WERI-Rb-1 (cell line): ENCODE measurements around the gene IPO4.
A peak's percentile ranks its signal among the peaks of the same experiment; 100 is the strongest.

Source experiments
- DNase-seq: peaks from one replicate; pipeline ENCODE4 v3.0.0-alpha.2; 2020
- H3K27ac ChIP-seq: fragments of 250-450 bp; sonication (Bioruptor Pico); 2 replicates; pipeline ENCODE4 v1.5.1; 2020; ENCODE audit warnings: mild to moderate bottlenecking, moderate library complexity
- H3K27me3 ChIP-seq: fragments of 250-450 bp; sonication (Bioruptor Pico); 2 replicates; pipeline ENCODE4 v1.5.1; 2021; ENCODE audit warnings: mild to moderate bottlenecking, low read depth, moderate library complexity; ENCODE audit not compliant: insufficient read depth, severe bottlenecking
- H3K36me3 ChIP-seq: fragments of 250-450 bp; sonication (Bioruptor Pico); 2 replicates; pipeline ENCODE4 v1.5.1; 2020; ENCODE audit warnings: mild to moderate bottlenecking, moderate library complexity
- H3K4me3 ChIP-seq: 2 replicates; pipeline ENCODE4 v1.5.1; 2011; ENCODE audit warnings: low read depth, mild to moderate bottlenecking, control low read depth, low read length
- H3K9me3 ChIP-seq: fragments of 250-450 bp; sonication (Bioruptor Pico); 2 replicates; pipeline ENCODE4 v1.5.1; 2021; ENCODE audit warnings: mild to moderate bottlenecking, moderate library complexity; ENCODE audit not compliant: severe bottlenecking
- CTCF ChIP-seq: IDR thresholded peaks from 2 replicates; pipeline ENCODE4 v1.5.1; 2011; ENCODE audit warnings: low read depth, mild to moderate bottlenecking, control low read depth, inconsistent platforms, low read length

IPO4 gene

GRCh38 chr14:24195186-24196070 lies 6.8 kb upstream of the IPO4 start, which contains the start of gene TM9SF1:
Gene TM9SF1, minus strand, starts transcription at chr14:24195441. Its CDS starts 422 bp downstream, at chr14:24195019.
- TF ChIP-seq CTCF: no peak
- Histone ChIP-seq H3K9me3 (no peaks in the 10 kb centered on the region), H3K27me3 (no peaks in the 10 kb centered on the region), H3K27ac (peak within 1 kb of the TSS; percentile 98), H3K36me3 (peaks cover 31% of the 10 kb centered on the region), H3K4me3 (peak within 1 kb of the TSS; percentile 50)
- DNase-seq: peak; percentile 89

GRCh38 chr14:24194873-24195185 lies 6.2 kb upstream of the IPO4 start:
- no peak for DNase-seq
- H3K9me3 ChIP-seq: no peaks in the 10 kb centered on the region
- H3K27ac ChIP-seq: peak overlapping the region; percentile 98
- TF ChIP-seq CTCF: no peak
- no peaks in the 10 kb centered on the region for H3K27me3 ChIP-seq
- H3K4me3 ChIP-seq: peak overlapping the region; percentile 50
- peaks cover 36% of the 10 kb centered on the region for H3K36me3 ChIP-seq

GRCh38 chr14:24194186-24194872 lies 5.7 kb upstream of the IPO4 start:
- no peak overlapping the region for H3K27ac ChIP-seq
- no peak for DNase-seq
- no peaks in the 10 kb centered on the region for H3K9me3 ChIP-seq
- TF ChIP-seq CTCF: no peak
- H3K27me3 ChIP-seq: no peaks in the 10 kb centered on the region
- H3K4me3 ChIP-seq: peak overlapping the region; percentile 50
- peaks cover 36% of the 10 kb centered on the region for H3K36me3 ChIP-seq

- Histone ChIP-seq H3K27ac (no peak overlapping the region), H3K36me3 (peaks cover 36% of the 10 kb centered on the region), H3K27me3 (no peaks in the 10 kb centered on the region), H3K9me3 (no peaks in the 10 kb centered on the region), H3K4me3 (no peak overlapping the region)
- TF ChIP-seq CTCF: no peak
- no peak for DNase-seq
Measured at GRCh38 chr14:24192933-24193332, 4.3 kb upstream of the IPO4 start.

GRCh38 chr14:24190416-24190815 lies 1.8 kb upstream of the IPO4 start:
- H3K36me3 ChIP-seq: peaks cover 56% of the 10 kb centered on the region
- no peak for TF ChIP-seq CTCF
- no peak overlapping the region for H3K27ac ChIP-seq
- H3K27me3 ChIP-seq: no peaks in the 10 kb centered on the region
- H3K4me3 ChIP-seq: no peak overlapping the region
- no peak for DNase-seq
- H3K9me3 ChIP-seq: no peaks in the 10 kb centered on the region
